H1 (cell line): Measurements from ENCODE around the gene DAAM1. TPM values are rescaled to one million over a fixed set of nuclear protein-coding genes. Genes with fewer than 3 reads are reported as not detected.

Experiments used
- CTCF ChIA-PET: fragments of 300-600 bp; sonication (Branson Sonifier 250); formaldehyde crosslinking; loops from one replicate; lab custom pipeline; 2021; ENCODE audit not compliant: partially characterized antibody; lab: Charles Lee
- POLR2A ChIA-PET: fragments of 300-600 bp; sonication (Branson Sonifier 250); formaldehyde crosslinking; loops from one replicate; lab custom pipeline; 2021; ENCODE audit warnings: inconsistent platforms; ENCODE audit not compliant: partially characterized antibody; lab: Charles Lee
- DNase-seq, 2 experiments: peaks; one replicate each; pipeline versions ENCODE4 v3.0.0 to v3.0.0-alpha.2; 2010 to 2022; ENCODE audit warnings: low spot score in 2 of 2, low read depth in 1 of 2, mixed read lengths in 1 of 2
- FAIRE-seq: peaks from 2 replicates; lab custom pipeline; 2011; peaks lifted over from hg19 to GRCh38; lab: Jason Lieb, UNC
- H2AFZ ChIP-seq: 2 replicates; pipeline ENCODE4 v1.8.1; 2012; ENCODE audit warnings: low read length, inconsistent platforms
- H2AK5ac ChIP-seq: 2 replicates; pipeline ENCODE4 v1.6.1; 2013; ENCODE audit warnings: low read depth, low read length
- H2BK120ac ChIP-seq: replicated peaks from 2 replicates; pipeline ENCODE3; 2013; ENCODE audit warnings: low read depth, low read length, inconsistent platforms
- H2BK12ac ChIP-seq: 2 replicates; pipeline ENCODE4 v1.6.1; 2013; ENCODE audit warnings: low read depth, low read length
- H2BK15ac ChIP-seq: 2 replicates; pipeline ENCODE4 v1.6.1; 2013; ENCODE audit warnings: low read length
- H2BK20ac ChIP-seq: 2 replicates; pipeline ENCODE4 v1.6.1; 2013; ENCODE audit warnings: low read length
- H2BK5ac ChIP-seq: 2 replicates; pipeline ENCODE4 v1.6.1; 2013; ENCODE audit warnings: low read depth, low read length
- H3K14ac ChIP-seq: 2 replicates; pipeline ENCODE4 v1.6.1; 2013; ENCODE audit warnings: inconsistent platforms; ENCODE audit not compliant: insufficient read length
- H3K18ac ChIP-seq: 2 replicates; pipeline ENCODE4 v1.6.1; 2013; ENCODE audit warnings: low read length; ENCODE audit errors: extremely low read depth
- H3K23ac ChIP-seq: 2 replicates; pipeline ENCODE4 v1.6.1; 2013; ENCODE audit warnings: inconsistent platforms; ENCODE audit not compliant: insufficient read length
- H3K23me2 ChIP-seq: 2 replicates; pipeline ENCODE4 v1.6.1; 2013; ENCODE audit warnings: low read depth, low read length
- H3K27ac ChIP-seq: 2 replicates; pipeline ENCODE4 v1.6.1; 2011; ENCODE audit warnings: low read depth, low read length, inconsistent platforms
- H3K27me3 ChIP-seq, 4 experiments: replicated peaks in 1 of 4; 1 replicate in 1 of 4; 2 replicates in 3 of 4; pipeline versions ENCODE4 v1.6.1 to v1.8.1; 2011 to 2013; ENCODE audit warnings: low read length in 3 of 4, mild to moderate bottlenecking in 3 of 4, inconsistent platforms in 2 of 4, mixed read lengths in 2 of 4, moderate library complexity in 1 of 4; ENCODE audit not compliant: control insufficient read depth in 3 of 4, insufficient read depth in 3 of 4; ENCODE audit errors: extremely low read depth in 1 of 4
- H3K36me3 ChIP-seq, 4 experiments: 2 replicates each; pipeline versions ENCODE4 v1.6.1 to v1.8.1; 2011 to 2013; ENCODE audit warnings: mild to moderate bottlenecking in 4 of 4, low read length in 3 of 4, moderate library complexity in 2 of 4, control low read depth in 1 of 4, inconsistent platforms in 1 of 4; ENCODE audit not compliant: insufficient read depth in 4 of 4, control insufficient read depth in 2 of 4
- H3K4ac ChIP-seq: replicated peaks from 2 replicates; pipeline ENCODE3; 2013; ENCODE audit warnings: low read length, low read depth, mixed read lengths, inconsistent platforms; ENCODE audit not compliant: insufficient read length
- H3K4me1 ChIP-seq, 4 experiments: replicated peaks in 1 of 4; 1 replicate in 1 of 4; 2 replicates in 3 of 4; pipeline versions ENCODE4 v1.6.1 to v1.8.1; 2011 to 2013; ENCODE audit warnings: low read length in 3 of 4, inconsistent platforms in 2 of 4, mixed read lengths in 1 of 4; ENCODE audit not compliant: insufficient read depth in 4 of 4, control insufficient read depth in 3 of 4
- H3K4me2 ChIP-seq, 2 experiments: 2 replicates each; pipeline versions ENCODE4 v1.6.1 to v1.8.1; 2011 to 2013; ENCODE audit warnings: low read depth in 2 of 2, low read length in 2 of 2, control low read depth in 1 of 2, inconsistent platforms in 1 of 2, mild to moderate bottlenecking in 1 of 2; ENCODE audit not compliant: insufficient read depth in 1 of 2
- H3K4me3 ChIP-seq, 4 experiments: fragments of 200-600, 300-600 bp in 1 of 4; sonication (generic), shearing (Covaris generic), sonication (Bioruptor Twin) in 1 of 4; 2 replicates each; pipeline versions ENCODE4 v1.5.1 to v1.8.1; 2011 to 2016; ENCODE audit warnings: low read length in 4 of 4, low read depth in 3 of 4, control low read depth in 2 of 4, inconsistent platforms in 2 of 4, mild to moderate bottlenecking in 2 of 4, mixed read lengths in 1 of 4, moderate library complexity in 1 of 4; ENCODE audit not compliant: insufficient read depth in 2 of 4; ENCODE audit errors: extremely low read depth in 1 of 4
- H3K56ac ChIP-seq: replicated peaks from 2 replicates; pipeline ENCODE3; 2013; ENCODE audit warnings: low read depth, mild to moderate bottlenecking, mixed read lengths, low read length, inconsistent platforms; ENCODE audit not compliant: insufficient read length
- H3K79me1 ChIP-seq: 2 replicates; pipeline ENCODE4 v1.6.1; 2013; ENCODE audit warnings: low read depth, low read length, control low read depth
- H3K79me2 ChIP-seq, 2 experiments: 2 replicates each; pipeline versions ENCODE4 v1.6.1 to v1.8.1; 2012 to 2013; ENCODE audit warnings: low read length in 2 of 2, mild to moderate bottlenecking in 2 of 2, inconsistent platforms in 1 of 2; ENCODE audit not compliant: insufficient read depth in 2 of 2, control insufficient read depth in 1 of 2
- H3K9ac ChIP-seq, 4 experiments: replicated peaks in 1 of 4; 1 replicate in 1 of 4; 2 replicates in 3 of 4; pipeline versions ENCODE4 v1.6.1 to v1.8.1; 2011 to 2013; ENCODE audit warnings: low read depth in 3 of 4, low read length in 3 of 4, control low read depth in 2 of 4, mild to moderate bottlenecking in 2 of 4, moderate library complexity in 2 of 4, inconsistent platforms in 1 of 4; ENCODE audit errors: extremely low read depth in 1 of 4
- H3K9me3 ChIP-seq, 2 experiments: 2 replicates each; pipeline versions ENCODE4 v1.6.1 to v1.8.1; 2012 to 2013; ENCODE audit warnings: mild to moderate bottlenecking in 2 of 2, moderate library complexity in 2 of 2, control low read depth in 1 of 2, inconsistent platforms in 1 of 2, low read depth in 1 of 2, low read length in 1 of 2, mixed read lengths in 1 of 2; ENCODE audit not compliant: insufficient read depth in 2 of 2
- H4K20me1 ChIP-seq, 2 experiments: replicated peaks in 1 of 2; 2 replicates each; pipeline versions ENCODE3 to v1.8.1; 2011 to 2013; ENCODE audit warnings: inconsistent platforms in 2 of 2, low read length in 2 of 2, mild to moderate bottlenecking in 1 of 2; ENCODE audit not compliant: insufficient read depth in 2 of 2, control insufficient read depth in 1 of 2
- H4K5ac ChIP-seq: 2 replicates; pipeline ENCODE4 v1.6.1; 2013; ENCODE audit warnings: low read length, low read depth, mixed read lengths, inconsistent platforms; ENCODE audit not compliant: insufficient read length
- H4K8ac ChIP-seq: 2 replicates; pipeline ENCODE4 v1.8.0; 2013; ENCODE audit warnings: mild to moderate bottlenecking, moderate library complexity, low read length, inconsistent platforms; ENCODE audit not compliant: insufficient read depth; ENCODE audit errors: extremely low read depth
- H4K91ac ChIP-seq: replicated peaks from 2 replicates; pipeline ENCODE3; 2013; ENCODE audit warnings: low read length, mixed read lengths, inconsistent platforms; ENCODE audit not compliant: insufficient read length
- EGR1 ChIP-seq: IDR thresholded peaks from 2 replicates; pipeline ENCODE4 v1.6.1; 2011; ENCODE audit warnings: low read depth, low read length, borderline replicate concordance
- EZH2 ChIP-seq: fragments of 200-600 bp; sonication (generic); IDR thresholded peaks from 2 replicates; pipeline ENCODE4 v1.7.1; 2012; ENCODE audit warnings: low read depth, mild to moderate bottlenecking, moderate library complexity, low read length, inconsistent platforms; ENCODE audit not compliant: severe bottlenecking
- RAD21 ChIP-seq, 2 experiments: IDR thresholded peaks in 1 of 2; conservative IDR thresholded peaks in 1 of 2; 2 replicates each; pipeline ENCODE4 v1.6.1; 2011; ENCODE audit warnings: low read depth in 2 of 2, low read length in 2 of 2, improper control_type of control experiment in 1 of 2, inconsistent platforms in 1 of 2, mild to moderate bottlenecking in 1 of 2, moderate library complexity in 1 of 2
- SP1 ChIP-seq: IDR thresholded peaks from 2 replicates; pipeline ENCODE4 v1.6.1; 2011; ENCODE audit warnings: low read depth, low read length
- WGBS, 2 experiments: shearing (Covaris generic) in 1 of 2; methylation state at CpG; one replicate each; pipeline versions ENCODE4 v1.1.6 to v1.1.7; 2013 to 2015; ENCODE audit warnings: low lambda C conversion rate in 2 of 2, mixed read lengths in 2 of 2, inconsistent platforms in 1 of 2, low coverage in 1 of 2, missing lambda C conversion rate in 1 of 2; ENCODE audit not compliant: insufficient replicate concordance in 2 of 2, insufficient coverage in 1 of 2, insufficient read length in 1 of 2; ENCODE audit errors: extremely low coverage in 1 of 2, missing lambda C conversion rate in 1 of 2; 5-methylcytosine and 5-hydroxymethylcytosine counted together
- polyA plus RNA-seq, 7 experiments: library from polyadenylated mRNA; depleted of rRNA in 3 of 7; stranded (reverse) in 5 of 7; unstranded in 2 of 7; fragments of >200 nt in 5 of 7; fragments of 200-250 nt in 2 of 7; gene quantifications; 1 replicate in 5 of 7; 2 replicates in 1 of 7; 4 replicates in 1 of 7; pipeline versions ENCODE4 v1.2.1 to v1.2.3, GENCODE V29; 2011 to 2013; ENCODE audit warnings: missing spikeins in 2 of 7, mixed read lengths in 2 of 7
- total RNA-seq: library from RNA; stranded (reverse); fragmentation: NEBNext Ultra II Directional; extraction: Animal tissue kit (Norgen Biotek cat#: 25700); gene quantifications from 2 replicates; pipeline ENCODE4 v1.2.1, GENCODE V29; 2021

Gene DAAM1
- total and polyA plus RNA-seq, 2 of the 8 experiments (the other 6 are each of a cell fraction or from before 2014, with no cell fraction given): 5.0 to 44.9 TPM

- DNase-seq: no peak
- Histone ChIP-seq H3K27ac (no peak overlapping the region), H4K8ac (no peak overlapping the region), H2BK120ac (no peak overlapping the region), H2BK15ac (no peak overlapping the region), H3K4ac (no peak overlapping the region), H3K14ac (no peak overlapping the region), H3K79me1 (no peaks in the 10 kb centered on the region), H3K79me2 (no peaks in the 10 kb centered on the region), H4K20me1 (no peaks in the 10 kb centered on the region), H3K9ac (no peak overlapping the region), H3K4me3 (no peak overlapping the region), H4K5ac (no peak overlapping the region), H3K56ac (no peak overlapping the region), H4K91ac (no peak overlapping the region), H2AFZ (no peak overlapping the region), H3K23ac (no peak overlapping the region), H2BK5ac (no peak overlapping the region; the same call in 1 of the 2 replicates), H3K23me2 (no peaks in the 10 kb centered on the region), H3K27me3 (no peaks in the 10 kb centered on the region), H2BK12ac (no peak overlapping the region), H3K4me2 (no peak overlapping the region), H3K18ac (no peak overlapping the region), H2AK5ac (no peak overlapping the region), H3K4me1 (no peaks in the 10 kb centered on the region; a peak in 2 of 7 replicates), H3K9me3 (no peaks in the 10 kb centered on the region), H3K36me3 (no peaks in the 10 kb centered on the region), H2BK20ac (no peak overlapping the region)
- 77% methylated on average over 2 of the region's 2 CpGs; no CpG with 5 or more reads in 1 of the 2 experiments for WGBS, 2 experiments
- POLR2A ChIA-PET: no interaction called here
- FAIRE-seq: no peak
- CTCF ChIA-PET: interaction anchor here (0.7 to 1.5 kb wide), 3 partner anchors 25 to 125 kb away, joined by 3 to 4 read pairs (median 3); no protein-coding TSS in a partner anchor
- TF ChIP-seq SP1 (no peak), EGR1 (no peak), RAD21 (IDR thresholded peaks at IDR 0.05 in 1 of 2, conservative IDR thresholded peaks at IDR 0.05 in 1 of 2; ENCODE audit: low read depth in 2 of 2, low read length in 2 of 2) (no peak), EZH2 (no peak)
These were observed 114.7 kb downstream of the DAAM1 start for GRCh38 chr14:59303216-59303615.
